HG03196 (cell line): ENCODE data around the gene PPIA.

ENCODE experiments used
- ATAC-seq: cut with Tn5 transposase; IDR thresholded peaks from one replicate; pipeline ENCODE4 v1.9.1; 2021; ENCODE audit not compliant: unreplicated experiment

Gene PPIA

DNA sequence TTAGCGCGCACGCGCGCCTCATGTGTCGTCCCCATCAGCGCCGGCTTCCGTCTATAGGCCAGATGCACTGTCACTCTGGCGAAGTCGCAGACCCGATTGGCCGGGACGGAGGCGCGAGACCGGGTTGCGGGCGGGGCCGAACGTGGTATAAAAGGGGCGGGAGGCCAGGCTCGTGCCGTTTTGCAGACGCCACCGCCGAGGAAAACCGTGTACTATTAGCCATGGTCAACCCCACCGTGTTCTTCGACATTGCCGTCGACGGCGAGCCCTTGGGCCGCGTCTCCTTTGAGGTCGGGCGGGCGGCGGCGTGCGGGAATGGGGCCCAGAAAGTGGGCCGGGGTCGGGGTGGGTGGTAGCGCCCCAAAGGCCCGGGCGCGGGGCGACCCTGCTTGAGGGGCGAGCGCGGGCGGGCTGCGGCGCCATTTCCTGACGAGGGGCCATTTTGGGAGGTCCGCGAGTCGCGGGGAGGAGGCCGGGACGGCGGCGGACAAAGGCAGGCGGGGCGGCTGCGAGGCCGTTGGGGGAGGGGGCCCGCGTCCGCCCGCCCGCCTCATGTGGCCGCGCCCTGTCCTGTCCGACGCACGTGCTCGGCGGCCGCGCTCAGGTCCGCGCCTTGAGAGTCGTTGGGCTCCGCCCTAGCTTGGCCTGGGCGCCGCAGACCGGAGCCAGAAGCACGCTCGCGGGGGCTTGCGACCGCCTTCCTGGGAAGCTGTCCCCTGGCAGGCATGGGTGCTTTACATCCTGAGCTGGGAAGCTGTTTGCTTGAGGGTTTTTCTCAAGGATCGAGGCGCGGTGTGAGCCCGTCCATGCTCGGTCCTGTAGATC lies at the start of gene PPIA:
Gene PPIA, plus strand, starts transcription at position 178 of the 825 bp plus-strand sequence. Its CDS starts 44 bp downstream, at position 222.
- ATAC-seq, result peak; percentile 81

DNA sequence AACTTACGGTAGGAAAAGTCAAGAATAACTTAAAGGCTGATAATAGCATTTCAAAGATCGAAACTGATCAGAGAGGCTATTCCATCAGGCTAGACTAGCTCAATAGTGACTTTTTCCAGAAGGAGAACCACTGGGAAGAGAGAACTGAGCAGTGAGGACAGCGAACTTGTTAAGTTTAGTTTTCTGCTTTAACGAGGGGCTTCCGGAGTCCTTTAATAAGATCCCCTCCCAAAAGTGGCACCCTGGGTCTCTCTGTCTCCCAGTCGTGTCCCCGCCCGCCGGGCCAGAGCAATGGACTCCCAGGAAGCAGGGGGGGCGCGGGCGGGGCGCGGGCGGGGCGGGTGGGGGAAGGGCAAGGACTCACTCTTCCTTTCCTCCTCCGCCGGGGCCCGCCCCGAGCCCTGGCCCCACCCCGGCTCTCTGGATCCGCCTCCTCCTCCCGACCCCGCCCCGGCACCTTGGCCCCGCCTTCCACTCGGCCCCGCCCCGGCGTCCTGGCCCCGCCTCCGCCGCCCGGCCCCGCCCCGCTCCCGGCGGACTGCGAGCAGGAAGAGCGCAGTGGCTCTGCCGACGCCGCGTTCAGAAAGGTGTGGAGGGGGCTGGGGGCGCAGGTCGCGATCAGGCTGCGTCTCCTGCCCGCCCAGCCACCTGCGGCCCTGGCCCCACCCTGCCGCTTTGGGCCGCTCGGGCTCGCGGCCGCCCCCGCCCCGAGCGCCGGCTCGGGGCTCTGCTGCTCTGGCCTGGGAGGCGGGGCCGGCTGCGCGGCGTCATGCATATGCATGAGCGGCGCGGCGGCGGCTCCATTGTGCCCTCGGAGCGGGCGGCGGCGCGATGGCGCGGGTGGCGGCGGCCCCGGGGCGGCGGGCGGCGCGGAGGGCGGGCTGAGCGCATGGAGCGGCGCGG lies 48.2 kb upstream of the PPIA start, which contains the start of gene ZMIZ2:
Gene ZMIZ2, plus strand, starts transcription at position 803 of the 903 bp plus-strand sequence. CDS start 7,403 bp downstream, outside the sequence.
- peak; percentile 59 for ATAC-seq

DNA sequence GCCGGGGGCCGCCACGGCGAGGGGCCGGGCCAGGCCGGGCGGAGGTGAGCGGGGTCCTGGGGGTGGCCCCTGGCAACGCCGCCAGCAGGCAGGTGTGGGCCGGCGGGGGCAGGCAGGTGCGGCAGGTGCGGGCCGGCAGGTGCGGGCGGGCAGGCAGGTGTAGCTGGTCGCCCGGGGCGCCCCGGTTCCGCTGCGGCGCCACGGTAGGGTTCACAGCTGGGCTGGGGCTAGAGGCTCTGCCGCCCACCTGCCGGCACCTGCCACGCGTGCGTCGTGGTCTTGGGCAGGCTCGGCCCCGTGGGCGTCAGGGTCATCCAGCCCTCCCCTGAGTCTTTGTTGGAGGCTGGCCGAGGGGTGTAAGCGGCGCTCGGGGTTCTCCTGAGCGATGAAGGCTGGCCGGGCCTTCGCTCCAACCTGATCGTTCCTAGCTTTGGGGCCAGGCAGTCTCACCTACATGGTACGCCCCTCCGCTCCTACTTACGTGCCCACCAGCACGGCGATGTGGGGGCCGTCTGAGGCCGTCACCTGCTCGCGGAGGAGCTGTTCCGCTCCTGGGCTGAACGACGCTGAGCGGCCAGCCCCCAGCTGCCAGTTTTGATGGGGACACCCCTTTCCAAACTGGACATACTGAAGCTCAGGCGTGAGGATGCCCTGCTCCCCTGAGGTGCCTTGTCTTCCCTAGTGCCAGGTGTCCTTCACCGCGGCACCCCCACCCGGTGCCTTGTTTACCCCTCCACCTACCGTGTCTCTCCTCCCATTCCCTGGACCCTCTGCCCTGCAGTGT lies 47.3 kb upstream of the PPIA start:
- peak; percentile 14 for ATAC-seq

DNA sequence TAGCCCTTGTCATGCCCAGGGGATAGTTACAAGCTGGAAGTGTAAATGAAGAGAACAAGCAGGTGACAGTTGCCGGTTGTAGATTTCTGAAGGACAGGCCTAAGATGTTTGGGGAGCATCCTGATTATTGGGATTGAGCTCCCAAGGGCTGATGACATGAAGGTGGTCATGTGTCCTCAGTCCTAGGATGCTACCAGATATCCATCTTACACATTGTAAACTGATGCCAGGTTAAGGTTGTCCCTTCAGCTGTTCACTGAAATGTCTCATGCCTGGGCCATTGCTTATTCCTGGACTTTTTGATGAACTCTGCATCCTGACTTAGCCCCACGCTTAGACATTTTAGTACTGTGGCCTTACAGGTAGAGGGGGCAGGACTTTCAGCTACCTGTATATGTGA lies 46.5 kb upstream of the PPIA start:
- ATAC-seq, result no peak

DNA sequence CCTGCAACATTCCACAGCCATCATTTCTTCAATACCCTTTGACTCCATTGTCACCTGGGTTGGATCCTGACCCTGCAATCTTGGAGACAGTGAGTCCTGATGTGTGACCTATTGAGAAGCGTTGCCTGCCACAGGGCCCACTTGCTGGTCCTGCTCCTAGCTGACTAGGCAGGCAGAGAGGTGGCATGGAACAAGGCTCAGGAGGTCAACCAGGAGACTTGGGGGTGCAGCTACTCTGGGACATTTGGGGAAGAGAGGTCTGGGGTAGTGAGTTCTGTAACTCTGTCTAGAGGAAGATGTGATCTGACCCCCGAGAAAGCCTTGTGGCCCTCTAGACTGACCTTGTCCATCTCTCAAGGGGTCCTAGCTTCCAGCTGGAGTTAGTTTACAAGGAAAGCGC lies 46.1 kb upstream of the PPIA start:
- no peak for ATAC-seq

DNA sequence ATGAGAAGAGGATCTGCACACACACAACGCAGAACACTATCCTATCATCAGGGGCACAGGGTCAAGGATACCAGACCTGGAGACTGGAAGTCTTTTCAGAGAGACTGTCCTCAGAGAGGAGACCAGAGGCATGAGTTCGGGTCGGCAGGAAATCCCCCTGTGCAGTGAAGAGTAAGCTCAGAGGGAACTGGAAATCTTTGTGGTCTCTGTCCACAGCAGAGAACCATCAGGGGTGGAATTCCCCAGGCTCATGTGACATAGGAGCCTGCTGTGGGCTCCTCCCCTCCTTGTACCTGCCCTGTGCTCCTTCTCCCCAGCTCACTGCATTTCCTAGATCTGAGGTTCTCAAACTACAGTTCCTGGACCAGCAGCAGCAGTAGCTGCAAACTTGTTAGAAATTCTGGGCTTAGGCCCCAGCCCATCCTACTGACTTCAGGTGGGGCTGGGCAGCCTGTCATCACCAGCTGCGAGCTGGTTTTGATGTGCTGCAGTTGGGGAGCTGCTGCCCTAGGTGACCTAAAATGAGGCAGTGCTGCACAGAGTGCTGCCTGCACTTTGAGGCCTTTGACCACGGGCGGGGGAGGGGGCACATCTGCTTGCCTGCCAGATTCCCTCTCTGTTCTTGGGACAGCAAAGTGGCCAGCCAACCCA lies 45.4 kb upstream of the PPIA start:
- peak; percentile 60 for ATAC-seq

DNA sequence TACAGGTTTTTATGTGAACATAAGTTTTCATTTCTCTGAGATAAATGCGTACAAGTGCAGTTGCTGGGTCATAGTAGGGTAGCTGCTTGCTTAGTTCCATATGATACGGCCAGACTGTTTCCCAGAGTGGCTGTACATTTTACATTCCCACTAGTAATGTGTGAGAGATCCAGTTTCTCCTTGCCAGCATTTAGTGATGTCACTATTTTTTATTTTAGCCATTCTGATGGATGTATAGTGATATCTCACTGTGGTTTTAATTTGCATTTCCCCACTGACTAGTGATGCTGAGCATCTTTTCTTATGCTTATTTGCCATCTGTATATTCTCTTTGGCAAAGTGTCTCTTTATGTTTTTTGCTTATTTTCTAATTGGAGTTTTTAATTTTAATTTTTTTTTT lies 43.7 kb upstream of the PPIA start:
- no peak for ATAC-seq

DNA sequence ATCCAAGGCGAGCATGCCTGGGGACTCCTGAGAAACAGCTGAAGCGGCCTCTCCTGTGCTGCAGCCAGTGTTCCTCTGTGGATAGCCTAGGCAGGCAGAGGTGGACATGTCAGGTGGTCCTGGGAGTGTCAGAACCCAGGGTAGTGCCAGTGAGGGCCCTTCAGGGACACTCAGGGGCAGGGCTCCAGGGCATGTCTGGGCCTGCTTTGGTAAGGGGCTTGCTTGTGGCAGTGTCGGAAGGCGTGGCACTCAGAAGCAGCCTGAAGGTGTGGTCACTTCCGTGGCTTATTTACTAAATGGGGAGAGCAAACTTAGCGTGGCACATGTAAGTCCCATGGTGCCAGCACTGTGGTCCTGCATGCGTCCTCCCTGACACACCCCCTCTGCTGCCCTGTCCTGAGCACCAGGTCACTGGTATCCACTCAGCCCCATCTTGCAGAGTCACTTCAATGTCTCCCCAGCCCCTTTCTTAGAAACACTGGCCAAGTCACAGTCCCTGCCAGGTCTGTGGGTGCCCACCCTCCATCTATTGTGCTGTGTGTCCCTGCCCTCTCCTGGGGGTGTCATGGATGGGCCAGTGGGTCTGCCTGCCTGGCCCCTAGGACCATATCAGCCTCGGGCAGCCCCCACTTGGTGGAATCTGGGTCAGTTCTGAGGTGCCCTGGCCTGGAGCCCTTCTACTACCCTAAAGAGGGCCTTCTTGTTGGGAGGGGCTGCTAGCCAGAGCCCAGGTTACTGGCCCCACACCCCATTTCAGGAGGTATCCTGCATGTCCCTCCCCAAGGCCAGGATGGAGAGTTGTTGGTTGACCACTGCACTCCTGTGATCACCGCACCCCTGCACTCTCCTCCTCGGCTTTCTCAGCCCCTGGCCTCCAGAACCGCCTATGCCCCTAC lies 41.4 kb upstream of the PPIA start:
- no peak for ATAC-seq

DNA sequence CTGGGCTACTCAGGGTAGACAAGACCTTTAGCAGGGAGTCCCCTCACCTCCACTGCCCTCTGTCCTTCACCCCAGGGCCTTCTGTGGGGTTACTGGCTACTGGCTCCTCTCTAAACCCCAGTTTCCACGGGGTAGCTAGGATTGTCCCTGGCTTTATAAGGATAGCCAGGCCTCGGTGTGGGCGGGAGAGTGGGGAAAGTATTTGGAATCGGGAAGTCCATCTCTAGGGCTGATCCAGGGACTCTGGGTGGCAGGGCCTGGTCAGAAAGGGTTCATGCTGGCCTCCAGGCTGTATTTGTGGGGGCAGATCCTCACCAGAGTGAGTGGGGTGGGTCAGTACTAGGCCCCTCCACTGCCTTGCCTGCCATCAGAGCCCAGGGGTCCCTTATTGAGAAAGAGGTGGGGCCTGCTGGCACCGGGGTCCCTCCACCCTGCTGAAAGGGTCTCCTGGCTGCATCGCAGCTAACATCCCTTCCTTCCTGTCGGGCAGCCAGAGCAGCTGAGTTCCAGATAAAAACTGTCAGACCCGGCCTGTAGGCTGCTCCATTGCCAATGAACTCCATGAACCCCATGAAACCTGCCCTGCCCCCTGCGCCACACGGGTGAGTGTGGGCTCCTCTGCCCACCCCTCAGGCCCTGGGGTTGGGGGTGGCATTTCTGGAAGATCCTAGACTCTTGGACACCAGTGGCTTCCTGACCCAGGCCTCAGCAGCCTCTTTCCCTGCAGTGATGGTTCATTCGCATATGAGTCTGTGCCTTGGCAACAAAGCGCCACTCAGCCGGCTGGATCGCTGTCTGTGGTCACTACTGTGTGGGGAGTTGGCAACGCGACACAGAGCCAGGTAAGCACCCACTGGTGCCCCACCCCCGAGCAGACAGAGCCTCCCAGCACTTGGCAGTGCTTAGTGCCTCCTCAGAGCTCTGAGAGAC lies 40.5 kb upstream of the PPIA start:
- no peak for ATAC-seq

DNA sequence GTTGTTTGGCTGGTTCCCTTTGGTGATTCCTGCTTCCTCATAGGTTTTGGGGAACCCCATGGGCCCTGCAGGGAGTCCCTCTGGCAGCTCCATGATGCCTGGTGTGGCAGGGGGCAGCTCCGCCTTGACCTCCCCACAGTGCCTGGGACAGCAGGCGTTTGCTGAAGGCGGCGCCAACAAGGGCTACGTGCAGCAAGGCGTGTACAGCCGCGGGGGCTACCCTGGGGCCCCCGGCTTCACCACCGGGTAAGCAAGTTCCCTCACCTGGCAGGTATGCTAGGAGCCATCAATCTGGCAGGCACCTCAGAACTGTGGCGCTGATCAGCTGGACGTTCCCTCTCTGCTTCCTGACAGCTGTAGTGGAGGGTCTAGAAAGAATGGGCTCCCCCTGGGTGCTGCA lies 39.6 kb upstream of the PPIA start:
- no peak for ATAC-seq

DNA sequence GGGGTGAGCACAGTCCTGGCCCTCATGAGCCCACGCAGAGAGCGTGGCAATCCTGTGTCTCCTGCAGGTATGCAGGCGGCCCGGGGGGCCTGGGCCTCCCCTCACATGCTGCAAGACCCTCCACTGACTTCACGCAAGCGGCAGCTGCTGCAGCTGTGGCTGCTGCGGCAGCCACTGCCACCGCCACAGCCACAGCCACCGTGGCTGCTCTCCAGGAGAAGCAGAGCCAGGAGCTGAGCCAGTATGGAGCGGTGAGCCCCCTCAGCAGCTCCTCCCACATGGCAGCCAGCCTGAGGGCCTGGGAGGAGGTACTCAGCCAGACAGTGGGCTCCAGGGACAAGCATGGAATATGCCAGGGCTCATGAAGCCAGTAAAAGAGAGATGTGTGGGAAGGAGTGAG lies 39.2 kb upstream of the PPIA start:
- ATAC-seq, result no peak

DNA sequence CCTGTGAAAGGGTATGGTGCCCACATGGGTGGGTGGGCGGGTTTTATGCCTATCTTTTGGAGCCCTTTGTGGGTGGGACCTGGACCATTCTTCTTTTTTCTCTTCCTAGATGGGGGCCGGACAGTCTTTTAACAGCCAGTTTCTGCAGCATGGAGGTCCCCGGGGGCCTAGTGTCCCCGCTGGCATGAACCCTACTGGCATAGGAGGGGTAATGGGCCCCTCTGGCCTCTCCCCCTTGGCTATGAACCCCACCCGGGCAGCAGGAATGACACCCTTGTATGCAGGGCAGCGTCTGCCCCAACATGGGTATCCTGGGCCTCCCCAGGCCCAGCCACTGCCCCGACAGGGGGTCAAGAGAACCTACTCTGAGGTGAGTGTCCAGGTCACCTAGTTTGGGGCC lies 38.7 kb upstream of the PPIA start:
- no peak for ATAC-seq

DNA sequence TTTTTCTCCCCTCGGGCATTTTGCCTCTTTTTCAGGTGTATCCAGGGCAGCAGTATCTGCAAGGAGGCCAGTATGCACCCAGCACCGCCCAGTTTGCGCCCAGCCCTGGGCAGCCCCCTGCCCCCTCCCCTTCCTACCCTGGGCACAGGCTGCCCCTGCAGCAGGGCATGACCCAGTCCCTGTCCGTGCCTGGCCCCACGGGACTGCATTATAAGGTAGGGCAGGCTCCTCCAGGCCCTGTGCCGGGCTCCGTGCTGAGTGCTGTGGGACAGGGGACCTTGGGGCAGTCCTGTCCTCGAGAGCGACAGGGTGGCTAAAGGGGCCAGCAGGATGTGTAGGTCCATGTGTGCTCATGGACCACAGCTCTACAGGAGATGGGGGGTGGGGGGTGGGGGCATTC lies 37.2 kb upstream of the PPIA start:
- ATAC-seq, result no peak

DNA sequence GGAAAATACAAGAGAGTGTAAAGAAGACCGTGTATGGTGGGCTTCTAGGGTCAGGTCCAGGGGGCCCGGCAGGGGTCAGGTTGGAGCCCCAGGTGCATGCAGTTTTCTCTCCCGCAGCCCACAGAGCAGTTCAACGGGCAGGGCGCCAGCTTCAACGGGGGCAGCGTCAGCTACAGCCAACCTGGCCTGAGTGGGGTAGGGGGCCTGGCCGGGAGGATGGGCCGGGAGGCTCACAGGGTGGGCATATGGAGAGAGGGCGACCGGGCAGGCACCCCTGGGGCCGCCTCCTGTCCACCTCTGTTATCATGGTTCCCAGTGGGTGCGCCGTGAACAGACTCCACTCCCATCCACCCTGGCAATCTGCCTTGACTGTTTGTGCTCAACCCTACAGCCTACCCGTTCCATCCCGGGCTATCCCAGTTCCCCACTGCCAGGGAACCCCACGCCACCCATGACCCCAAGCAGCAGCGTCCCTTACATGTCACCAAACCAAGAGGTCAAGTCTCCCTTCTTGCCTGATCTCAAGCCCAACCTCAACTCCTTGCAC lies 36.4 kb upstream of the PPIA start:
- ATAC-seq, result no peak

DNA sequence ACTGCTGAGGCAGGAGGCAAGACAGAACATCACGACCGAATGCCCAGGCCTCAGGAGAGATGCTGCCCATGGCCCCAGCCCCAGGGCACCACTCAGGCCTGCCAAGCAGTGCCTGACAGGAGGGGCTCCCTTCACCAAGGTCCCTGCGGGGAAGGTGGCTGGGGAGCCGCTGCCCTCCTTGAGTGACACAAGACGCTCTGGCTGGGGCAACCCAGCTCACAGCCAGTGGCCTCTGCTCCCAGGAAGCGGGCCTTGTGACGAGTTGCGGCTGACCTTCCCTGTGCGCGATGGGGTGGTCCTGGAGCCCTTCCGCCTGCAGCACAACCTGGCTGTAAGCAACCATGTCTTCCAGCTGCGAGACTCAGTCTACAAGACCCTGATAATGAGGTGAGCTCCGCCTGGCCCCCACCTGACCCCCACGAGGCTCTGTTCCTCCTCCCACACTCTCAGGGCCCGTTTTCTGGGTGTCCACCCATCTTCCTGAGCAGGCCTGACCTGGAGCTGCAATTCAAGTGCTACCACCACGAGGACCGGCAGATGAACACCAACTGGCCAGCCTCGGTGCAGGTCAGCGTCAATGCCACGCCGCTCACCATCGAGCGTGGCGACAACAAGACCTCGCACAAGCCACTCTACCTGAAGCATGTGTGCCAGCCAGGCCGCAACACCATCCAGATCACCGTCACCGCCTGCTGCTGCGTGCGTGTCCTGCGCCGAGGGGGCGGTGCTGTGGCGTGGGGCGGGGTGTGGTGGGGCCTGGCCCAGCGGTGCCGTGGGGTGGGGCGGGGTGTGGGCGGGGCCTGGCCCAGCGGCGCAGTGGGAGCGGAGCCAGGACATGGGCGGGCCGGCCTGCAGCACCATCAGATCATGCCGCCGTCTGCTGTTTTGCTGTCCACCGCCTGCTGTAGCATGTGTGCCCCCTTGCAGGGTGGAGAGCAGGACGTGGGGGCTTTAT lies 35.0 kb upstream of the PPIA start:
- no peak for ATAC-seq

DNA sequence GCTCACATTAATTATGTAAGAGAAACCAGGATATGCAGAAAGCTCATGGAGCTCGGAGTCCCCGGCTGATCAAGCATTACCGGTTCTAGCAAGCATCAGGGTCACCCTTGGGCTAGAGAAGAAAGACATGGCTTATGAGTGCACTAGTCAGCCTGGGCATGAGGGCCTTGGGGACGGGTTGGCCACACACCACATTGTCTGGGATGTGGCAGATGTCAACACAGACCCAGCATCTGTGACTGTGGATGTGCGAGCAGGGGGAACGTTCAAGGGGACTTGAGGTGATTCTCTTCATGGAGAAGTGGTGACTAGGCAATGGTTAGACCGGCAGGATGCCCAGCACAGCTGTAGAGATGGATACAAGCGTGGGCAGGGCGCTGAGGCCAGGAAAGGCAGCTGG lies 34.2 kb upstream of the PPIA start:
- no peak for ATAC-seq
